Bronchial epithelial cell (primary cell): ENCODE data around the gene IRF2. TPM values are rescaled to one million over a fixed set of nuclear protein-coding genes. Genes with fewer than 3 reads are reported as not detected.

Experiments used
- DNase-seq: peaks from one replicate; pipeline ENCODE4 v3.0.0-alpha.2; 2010; ENCODE audit warnings: low read depth
- FAIRE-seq: peaks from 2 replicates; lab custom pipeline; 2011; peaks lifted over from hg19 to GRCh38; lab: Jason Lieb, UNC
- H3K27me3 ChIP-seq: 2 replicates; pipeline ENCODE4 v1.5.1; 2011; ENCODE audit warnings: low read length; ENCODE audit not compliant: control insufficient read depth, insufficient read depth
- H3K36me3 ChIP-seq: 2 replicates; pipeline ENCODE4 v1.5.1; 2011; ENCODE audit warnings: low read length; ENCODE audit not compliant: control insufficient read depth, insufficient read depth
- H3K4me3 ChIP-seq: 2 replicates; pipeline ENCODE4 v1.5.1; 2011; ENCODE audit warnings: mild to moderate bottlenecking, low read depth, low read length, control low read depth
- CTCF ChIP-seq: IDR thresholded peaks from 2 replicates; pipeline ENCODE4 v1.5.1; 2011; ENCODE audit warnings: mild to moderate bottlenecking, moderate library complexity, low read length, control low read depth, inconsistent platforms; ENCODE audit not compliant: insufficient read depth, severe bottlenecking
- total RNA-seq: library from RNA; depleted of rRNA; stranded (reverse); fragments of >200 nt; gene quantifications from 2 replicates; pipeline ENCODE4 v1.2.1, GENCODE V29; 2014

The IRF2 gene
- total RNA-seq, 1 donor from 2014 or later: 16.1 TPM

- FAIRE-seq (no peak), DNase-seq (no peak)
- Histone ChIP-seq H3K4me3 (no peak overlapping the region), H3K36me3 (no peaks in the 10 kb centered on the region), H3K27me3 (no peaks in the 10 kb centered on the region)
- TF ChIP-seq CTCF: no peak
Measured at GRCh38 chr4:184357165-184357564, 117.2 kb downstream of the IRF2 start.

GRCh38 chr4:184356366-184356765 lies 118.0 kb downstream of the IRF2 start:
- DNase-seq (peak; percentile 42), FAIRE-seq (no peak)
- H3K4me3 ChIP-seq: no peak overlapping the region
- no peaks in the 10 kb centered on the region for H3K27me3 ChIP-seq
- no peaks in the 10 kb centered on the region for H3K36me3 ChIP-seq
- TF ChIP-seq CTCF: no peak

- Histone ChIP-seq H3K27me3 (no peaks in the 10 kb centered on the region), H3K36me3 (no peaks in the 10 kb centered on the region), H3K4me3 (no peak overlapping the region)
- no peak for TF ChIP-seq CTCF
- FAIRE-seq: no peak
- no peak for DNase-seq
Measured at GRCh38 chr4:184355857-184356256, 118.5 kb downstream of the IRF2 start.

GRCh38 chr4:184355111-184355604 lies 119.2 kb downstream of the IRF2 start:
- no peak for FAIRE-seq
- peak; percentile 78 for DNase-seq
- no peaks in the 10 kb centered on the region for H3K36me3 ChIP-seq
- TF ChIP-seq CTCF: no peak
- no peak overlapping the region for H3K4me3 ChIP-seq
- no peaks in the 10 kb centered on the region for H3K27me3 ChIP-seq

GRCh38 chr4:184352891-184353290 lies 121.5 kb downstream of the IRF2 start:
- H3K4me3 ChIP-seq: no peak overlapping the region
- no peak for DNase-seq
- FAIRE-seq: no peak
- no peak for TF ChIP-seq CTCF
- no peaks in the 10 kb centered on the region for H3K27me3 ChIP-seq
- H3K36me3 ChIP-seq: no peaks in the 10 kb centered on the region
